ENCODE data around the gene DUSP14. TPM values are rescaled to one million over a fixed set of nuclear protein-coding genes. Genes with fewer than 3 reads are reported as not detected.

The DUSP14 gene
- total and polyA plus RNA-seq, 11 donors = 9.9 to 39.1 (median 16.5) TPM

- no peak for ATAC-seq
Observed at GRCh38 chr17:37555386-37555785, 65.7 kb downstream of the DUSP14 start.

GRCh38 chr17:37557482-37557881 lies 67.8 kb downstream of the DUSP14 start:
- Histone ChIP-seq H3K4me3 (no peak overlapping the region), H3K9me3 (no peaks in the 10 kb centered on the region), H3K27ac (no peak overlapping the region), H3K4me1 (peaks cover 0 to 4% (median 0%) of the 10 kb centered on the region in 12 donors), H3K27me3 (no peaks in the 10 kb centered on the region), H3K36me3 (peaks cover 0 to 100% (median 88%) of the 10 kb centered on the region in 9 donors)
- WGBS, 4 donors = 94 to 98% (median 96%) methylated on average over 2 of the region's 2 CpGs
- no peak for TF ChIP-seq CTCF (IDR thresholded peaks at IDR 0.05)
- no peak for TF ChIP-seq POLR2A (IDR thresholded peaks at IDR 0.05)
- DNase-seq (no peak), ATAC-seq (no peak)
- intact Hi-C loops (cut with DNase I) = loop anchor here in 1 of 10 donors (10.0 kb wide), 1 partner anchor 47 kb away; the partner anchor contains the start of gene SYNRG

More at GRCh38 chr17:37555386-37555785, 65.7 kb downstream of the DUSP14 start:
- intact Hi-C loops (cut with DNase I) = loop anchor here in 1 of 10 donors (10.0 kb wide), 1 partner anchor 49 kb away; the partner anchor contains the start of gene SYNRG
- TF ChIP-seq POLR2A (IDR thresholded peaks at IDR 0.05) = no peak
- no peak for TF ChIP-seq CTCF (IDR thresholded peaks at IDR 0.05)
- Histone ChIP-seq H3K36me3 (peaks cover 0 to 84% (median 70%) of the 10 kb centered on the region in 9 donors), H3K4me1 (peaks cover 0 to 18% (median 11%) of the 10 kb centered on the region in 12 donors), H3K27me3 (no peaks in the 10 kb centered on the region), H3K27ac (no peak overlapping the region), H3K9me3 (no peaks in the 10 kb centered on the region), H3K4me3 (no peak overlapping the region)
- 96 to 99% (median 98%) methylated on average over 3 of the region's 3 CpGs for WGBS, 4 donors
- DNase-seq = no peak

- no peak overlapping the region for H3K4me3 ChIP-seq
- H3K36me3 ChIP-seq = peaks cover 0 to 100% (median 83%) of the 10 kb centered on the region in 9 donors
- intact Hi-C loops (cut with DNase I) = loop anchor here in 1 of 10 donors (10.0 kb wide), 1 partner anchor 47 kb away; the partner anchor contains the start of gene SYNRG
- 92 to 98% (median 95%) methylated on average over 2 of the region's 2 CpGs for WGBS, 4 donors
- no peaks in the 10 kb centered on the region for H3K9me3 ChIP-seq
- no peak for DNase-seq
- ATAC-seq = no peak
- no peaks in the 10 kb centered on the region for H3K27me3 ChIP-seq
- TF ChIP-seq CTCF (IDR thresholded peaks at IDR 0.05) (no peak), POLR2A (IDR thresholded peaks at IDR 0.05) (no peak)
- H3K27ac ChIP-seq = no peak overlapping the region
- H3K4me1 ChIP-seq = no peaks in the 10 kb centered on the region
Observed at GRCh38 chr17:37558299-37558698, 68.6 kb downstream of the DUSP14 start.

GRCh38 chr17:37562016-37562745 lies 72.5 kb downstream of the DUSP14 start:
- no peaks in the 10 kb centered on the region for H3K9me3 ChIP-seq
- intact Hi-C loops (cut with DNase I) = no loop called here
- no peak overlapping the region for H3K4me3 ChIP-seq
- ATAC-seq (no peak), DNase-seq (no peak)
- no peak overlapping the region for H3K27ac ChIP-seq
- 83 to 89% (median 87%) methylated on average over 5 of the region's 5 CpGs for WGBS, 4 donors
- TF ChIP-seq POLR2A (IDR thresholded peaks at IDR 0.05) (no peak), CTCF (IDR thresholded peaks at IDR 0.05) (no peak)
- no peaks in the 10 kb centered on the region for H3K27me3 ChIP-seq
- no peaks in the 10 kb centered on the region for H3K4me1 ChIP-seq
- H3K36me3 ChIP-seq = peaks cover 0 to 88% (median 80%) of the 10 kb centered on the region in 9 donors
